ENCODE data around the gene PDE8A. TPM values are rescaled to one million over a fixed set of nuclear protein-coding genes. Genes with fewer than 3 reads are reported as not detected.

PDE8A gene
- total and polyA plus RNA-seq, 2 donors (not counting 1 experiment from before 2014, with no cell fraction given) = 17.7 to 26.3 TPM

- H3K36me3 ChIP-seq (ENCODE audit: control insufficient read depth, insufficient read depth, low read length) = no peaks in the 10 kb centered on the region
- no peak for TF ChIP-seq EZH2 (IDR thresholded peaks at IDR 0.05; ENCODE audit: low read length, missing control alignments)
- TF ChIP-seq CTCF (conservative IDR thresholded peaks at IDR 0.05 in 1 of 2, IDR thresholded peaks at IDR 0.05 in 1 of 2; ENCODE audit: low read depth in 1 of 2, low read length in 2 of 2) = no peak
- H3K79me2 ChIP-seq (ENCODE audit: control insufficient read depth, insufficient read depth, low read length) = no peaks in the 10 kb centered on the region
- no peaks in the 10 kb centered on the region for H3K4me1 ChIP-seq (ENCODE audit: control insufficient read depth, extremely low read depth, insufficient read depth, low read length)
- H3K27ac ChIP-seq (ENCODE audit: insufficient read depth, low read length) = no peak overlapping the region
- H2AFZ ChIP-seq (ENCODE audit: low read length) = no peak overlapping the region
- peak in 1 of 2 donors; percentile 15 for DNase-seq (ENCODE audit: low read depth in 2 of 2)
- no peaks in the 10 kb centered on the region for H4K20me1 ChIP-seq (ENCODE audit: control insufficient read depth, extremely low read depth, insufficient read depth, low read length)
- no peak overlapping the region for H3K4me3 ChIP-seq (replicated peaks in 1 of 4; ENCODE audit: control extremely low read depth in 1 of 4, insufficient read depth in 1 of 4, low read depth in 3 of 4, low read length in 4 of 4)
- H3K9me3 ChIP-seq (ENCODE audit: control insufficient read depth, insufficient read depth, low read depth, low read length) = no peaks in the 10 kb centered on the region
- H3K9ac ChIP-seq (ENCODE audit: insufficient read depth, low read length) = no peak overlapping the region
- no peaks in the 10 kb centered on the region for H3K27me3 ChIP-seq (ENCODE audit: control insufficient read depth, insufficient read depth, low read length)
- no peak overlapping the region for H3K4me2 ChIP-seq (ENCODE audit: extremely low read depth, insufficient read depth, low read length)
Observed at GRCh38 chr15:85009435-85009834, 27.8 kb downstream of the PDE8A start.

GRCh38 chr15:85010071-85010385, 28.4 kb downstream of the PDE8A start:
- no peak overlapping the region for H3K9ac ChIP-seq (ENCODE audit: insufficient read depth, low read length)
- no peak for DNase-seq (ENCODE audit: low read depth in 2 of 2)
- no peak overlapping the region for H3K4me2 ChIP-seq (ENCODE audit: extremely low read depth, insufficient read depth, low read length)
- no peak overlapping the region for H2AFZ ChIP-seq (ENCODE audit: low read length)
- H3K9me3 ChIP-seq (ENCODE audit: control insufficient read depth, insufficient read depth, low read depth, low read length) = no peaks in the 10 kb centered on the region
- TF ChIP-seq EZH2 (IDR thresholded peaks at IDR 0.05; ENCODE audit: low read length, missing control alignments) = no peak
- no peak for TF ChIP-seq CTCF (conservative IDR thresholded peaks at IDR 0.05 in 1 of 2, IDR thresholded peaks at IDR 0.05 in 1 of 2; ENCODE audit: low read depth in 1 of 2, low read length in 2 of 2)
- no peak overlapping the region for H3K27ac ChIP-seq (ENCODE audit: insufficient read depth, low read length)
- no peak overlapping the region for H3K4me3 ChIP-seq (replicated peaks in 1 of 4; ENCODE audit: control extremely low read depth in 1 of 4, insufficient read depth in 1 of 4, low read depth in 3 of 4, low read length in 4 of 4)
- H3K79me2 ChIP-seq (ENCODE audit: control insufficient read depth, insufficient read depth, low read length) = no peaks in the 10 kb centered on the region
- no peaks in the 10 kb centered on the region for H3K4me1 ChIP-seq (ENCODE audit: control insufficient read depth, extremely low read depth, insufficient read depth, low read length)
- no peaks in the 10 kb centered on the region for H3K36me3 ChIP-seq (ENCODE audit: control insufficient read depth, insufficient read depth, low read length)
- no peaks in the 10 kb centered on the region for H3K27me3 ChIP-seq (ENCODE audit: control insufficient read depth, insufficient read depth, low read length)
- no peaks in the 10 kb centered on the region for H4K20me1 ChIP-seq (ENCODE audit: control insufficient read depth, extremely low read depth, insufficient read depth, low read length)

GRCh38 chr15:85010386-85011159, 28.9 kb downstream of the PDE8A start:
- H3K27ac ChIP-seq (ENCODE audit: insufficient read depth, low read length) = no peak overlapping the region
- no peak overlapping the region for H2AFZ ChIP-seq (ENCODE audit: low read length)
- no peak overlapping the region for H3K4me3 ChIP-seq (replicated peaks in 1 of 4; ENCODE audit: control extremely low read depth in 1 of 4, insufficient read depth in 1 of 4, low read depth in 3 of 4, low read length in 4 of 4)
- H3K9ac ChIP-seq (ENCODE audit: insufficient read depth, low read length) = no peak overlapping the region
- no peak for TF ChIP-seq CTCF (conservative IDR thresholded peaks at IDR 0.05 in 1 of 2, IDR thresholded peaks at IDR 0.05 in 1 of 2; ENCODE audit: low read depth in 1 of 2, low read length in 2 of 2)
- TF ChIP-seq EZH2 (IDR thresholded peaks at IDR 0.05; ENCODE audit: low read length, missing control alignments) = no peak
- DNase-seq (ENCODE audit: low read depth in 2 of 2) = peak in 1 of 2 donors; percentile 83
- no peaks in the 10 kb centered on the region for H3K36me3 ChIP-seq (ENCODE audit: control insufficient read depth, insufficient read depth, low read length)
- no peaks in the 10 kb centered on the region for H3K79me2 ChIP-seq (ENCODE audit: control insufficient read depth, insufficient read depth, low read length)
- no peak overlapping the region for H3K4me2 ChIP-seq (ENCODE audit: extremely low read depth, insufficient read depth, low read length)
- H3K27me3 ChIP-seq (ENCODE audit: control insufficient read depth, insufficient read depth, low read length) = no peaks in the 10 kb centered on the region
- H3K4me1 ChIP-seq (ENCODE audit: control insufficient read depth, extremely low read depth, insufficient read depth, low read length) = no peaks in the 10 kb centered on the region
- H4K20me1 ChIP-seq (ENCODE audit: control insufficient read depth, extremely low read depth, insufficient read depth, low read length) = no peaks in the 10 kb centered on the region
- H3K9me3 ChIP-seq (ENCODE audit: control insufficient read depth, insufficient read depth, low read depth, low read length) = no peaks in the 10 kb centered on the region
